ENCODE results near the gene AGFG2. TPM values are rescaled to one million over a fixed set of nuclear protein-coding genes. Genes with fewer than 3 reads are reported as not detected.
A peak's percentile ranks its signal among the peaks of the same experiment; 100 is the strongest.

Gene AGFG2
- total and polyA plus RNA-seq, 4 donors, result 10.6 to 21.0 (median 17.2) TPM

DNA sequence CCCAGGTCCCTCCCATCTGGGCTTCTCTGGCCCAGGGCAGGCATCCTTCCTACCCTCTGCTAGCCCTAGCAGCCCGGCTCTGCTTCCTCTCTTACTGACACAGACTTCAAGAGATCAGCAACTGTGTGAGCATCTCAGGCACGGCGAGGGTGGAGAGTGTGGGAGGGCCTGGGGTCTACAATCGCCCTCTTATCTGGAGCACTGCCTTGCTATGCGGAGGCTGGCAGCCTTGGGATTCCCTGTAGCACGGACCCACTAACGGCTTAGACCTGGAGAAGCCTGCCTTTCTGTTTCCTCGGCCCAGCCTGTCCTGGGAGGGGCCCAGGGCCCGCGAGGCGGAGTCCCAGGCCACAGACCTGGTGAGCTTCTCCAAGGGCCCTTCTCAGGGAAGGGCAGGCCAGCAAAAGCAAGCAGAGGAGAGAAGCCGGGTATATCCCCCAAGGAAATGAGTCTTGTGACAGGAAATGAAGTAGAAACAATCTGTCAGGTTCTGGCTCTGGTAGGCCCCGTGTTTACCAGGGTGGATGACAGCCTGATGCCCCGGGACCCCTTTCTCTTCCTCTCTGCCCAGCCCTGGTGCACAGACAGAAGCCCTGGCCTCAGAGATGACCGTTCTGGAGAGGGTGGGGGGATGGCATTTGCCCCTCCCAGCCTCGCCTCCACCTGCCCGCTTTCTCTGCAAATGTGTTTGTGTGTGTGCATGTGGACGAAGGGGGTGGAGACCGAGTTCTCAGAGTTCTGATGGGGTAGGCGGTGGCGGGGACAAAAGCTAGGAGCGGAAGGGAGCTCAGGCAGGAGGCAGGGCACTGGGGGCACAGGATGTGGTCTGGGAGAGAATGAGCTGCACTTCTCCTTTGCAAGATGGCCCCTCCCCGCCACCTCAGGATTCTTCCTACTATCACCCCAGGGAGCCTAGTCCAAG, 44.4 kb downstream of the AGFG2 start:
- no peak for DNase-seq (ENCODE audit: low read depth in 4 of 6, low spot score in 6 of 6)
- WGBS (ENCODE audit: insufficient coverage), result 57% methylated on average over 16 of the region's 23 CpGs
- Histone ChIP-seq H3K27ac (ENCODE audit: low read depth, low read length) (no peak overlapping the region), H3K4me1 (ENCODE audit: control insufficient read depth, insufficient read depth, low read length) (peaks cover 41% of the 10 kb centered on the region), H3K9me3 (ENCODE audit: control insufficient read depth, insufficient read depth, low read length) (no peaks in the 10 kb centered on the region), H3K27me3 (ENCODE audit: control insufficient read depth, insufficient read depth, low read length) (no peaks in the 10 kb centered on the region), H3K36me3 (ENCODE audit: control insufficient read depth, insufficient read depth, low read length) (peaks cover 57% of the 10 kb centered on the region), H3K4me3 (ENCODE audit: low read depth, low read length) (peak overlapping the region; percentile 96)

DNA sequence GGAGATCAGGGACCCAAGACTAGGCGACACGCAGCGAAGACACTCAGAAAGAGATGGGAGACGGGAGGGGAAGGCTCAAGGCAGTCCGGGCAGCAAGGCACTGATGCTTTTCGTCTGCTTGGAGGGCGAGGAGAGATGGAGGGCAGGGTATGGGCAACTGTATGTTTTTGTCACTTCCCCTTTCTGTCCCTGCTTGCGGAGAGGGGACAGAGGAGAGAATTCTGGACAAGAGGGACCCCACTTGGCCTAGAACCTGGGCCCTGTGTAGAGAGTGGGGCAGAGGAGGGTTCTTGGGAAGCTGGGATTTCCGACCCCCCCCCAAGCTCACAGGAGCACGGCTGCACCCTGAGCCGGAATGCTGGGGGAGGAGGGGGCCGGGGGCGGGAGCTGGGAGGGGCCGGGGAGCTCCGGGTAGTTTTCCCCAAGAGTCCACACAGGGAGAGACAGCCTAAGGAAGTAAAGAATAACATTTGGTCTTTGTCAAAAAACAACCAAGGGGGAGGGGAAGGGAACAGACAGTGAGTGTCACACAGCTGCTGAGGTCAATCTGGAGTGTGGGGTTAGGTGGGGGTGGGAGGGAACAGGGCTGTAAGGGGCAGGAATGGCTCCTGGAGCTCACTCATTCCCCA, 45.2 kb downstream of the AGFG2 start:
- Histone ChIP-seq H3K27ac (ENCODE audit: low read depth, low read length) (peak overlapping the region; percentile 81), H3K27me3 (ENCODE audit: control insufficient read depth, insufficient read depth, low read length) (no peaks in the 10 kb centered on the region), H3K36me3 (ENCODE audit: control insufficient read depth, insufficient read depth, low read length) (peaks cover 50% of the 10 kb centered on the region), H3K4me3 (ENCODE audit: low read depth, low read length) (peak overlapping the region; percentile 96), H3K9me3 (ENCODE audit: control insufficient read depth, insufficient read depth, low read length) (no peaks in the 10 kb centered on the region), H3K4me1 (ENCODE audit: control insufficient read depth, insufficient read depth, low read length) (peaks cover 41% of the 10 kb centered on the region)
- DNase-seq (ENCODE audit: low read depth in 4 of 6, low spot score in 6 of 6), result no peak
- WGBS (ENCODE audit: insufficient coverage), result 79% methylated on average over 7 of the region's 15 CpGs

DNA sequence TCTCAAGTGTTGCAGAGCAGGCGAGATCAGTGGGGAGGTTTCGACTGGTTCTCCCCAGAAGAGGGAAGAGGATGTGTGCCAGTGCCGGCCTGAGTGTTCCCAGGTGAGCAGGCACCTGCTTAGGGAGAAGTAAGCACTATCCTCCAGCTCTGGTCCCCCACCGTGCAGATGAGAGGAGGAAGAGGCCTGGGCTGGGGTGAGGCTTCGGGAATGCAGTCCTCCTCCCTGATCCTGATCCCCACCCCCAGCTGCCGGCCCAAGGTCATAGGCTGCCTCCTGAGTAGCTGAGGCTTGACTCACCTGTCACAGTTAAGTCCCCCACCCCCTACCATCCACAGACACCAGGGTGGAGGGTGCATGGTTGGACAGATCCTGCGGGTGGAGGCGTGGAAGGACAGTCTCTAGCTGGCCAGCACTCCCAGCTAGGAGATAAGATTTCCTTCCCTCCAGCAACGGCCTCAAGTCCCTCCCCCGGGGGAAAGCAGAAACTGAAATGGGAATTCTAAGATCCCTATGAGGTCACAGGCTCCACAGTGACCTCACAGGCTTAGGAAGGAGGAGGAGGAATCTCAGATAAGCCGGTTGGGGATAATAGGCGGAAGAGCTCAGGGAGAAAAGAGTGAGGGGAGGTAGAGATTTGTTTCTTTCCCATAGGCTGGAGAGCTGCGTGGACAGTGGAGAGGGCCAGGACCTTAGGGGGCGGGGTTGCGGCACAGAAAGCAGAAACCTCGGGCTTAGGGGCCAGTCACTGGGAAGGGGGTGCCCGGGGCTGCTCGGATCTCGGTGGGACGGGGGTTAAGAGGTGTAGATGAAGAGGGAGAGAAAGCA, 45.9 kb downstream of the AGFG2 start:
- Histone ChIP-seq H3K27ac (ENCODE audit: low read depth, low read length) (peak overlapping the region; percentile 81), H3K4me1 (ENCODE audit: control insufficient read depth, insufficient read depth, low read length) (peaks cover 47% of the 10 kb centered on the region), H3K4me3 (ENCODE audit: low read depth, low read length) (peak overlapping the region; percentile 96), H3K36me3 (ENCODE audit: control insufficient read depth, insufficient read depth, low read length) (peaks cover 43% of the 10 kb centered on the region), H3K27me3 (ENCODE audit: control insufficient read depth, insufficient read depth, low read length) (no peaks in the 10 kb centered on the region), H3K9me3 (ENCODE audit: control insufficient read depth, insufficient read depth, low read length) (no peaks in the 10 kb centered on the region)
- 5% methylated on average over 13 of the region's 20 CpGs for WGBS (ENCODE audit: insufficient coverage)
- peak in 2 of 6 donors; percentile 16 to 48 for DNase-seq (ENCODE audit: low read depth in 4 of 6, low spot score in 6 of 6)

DNA sequence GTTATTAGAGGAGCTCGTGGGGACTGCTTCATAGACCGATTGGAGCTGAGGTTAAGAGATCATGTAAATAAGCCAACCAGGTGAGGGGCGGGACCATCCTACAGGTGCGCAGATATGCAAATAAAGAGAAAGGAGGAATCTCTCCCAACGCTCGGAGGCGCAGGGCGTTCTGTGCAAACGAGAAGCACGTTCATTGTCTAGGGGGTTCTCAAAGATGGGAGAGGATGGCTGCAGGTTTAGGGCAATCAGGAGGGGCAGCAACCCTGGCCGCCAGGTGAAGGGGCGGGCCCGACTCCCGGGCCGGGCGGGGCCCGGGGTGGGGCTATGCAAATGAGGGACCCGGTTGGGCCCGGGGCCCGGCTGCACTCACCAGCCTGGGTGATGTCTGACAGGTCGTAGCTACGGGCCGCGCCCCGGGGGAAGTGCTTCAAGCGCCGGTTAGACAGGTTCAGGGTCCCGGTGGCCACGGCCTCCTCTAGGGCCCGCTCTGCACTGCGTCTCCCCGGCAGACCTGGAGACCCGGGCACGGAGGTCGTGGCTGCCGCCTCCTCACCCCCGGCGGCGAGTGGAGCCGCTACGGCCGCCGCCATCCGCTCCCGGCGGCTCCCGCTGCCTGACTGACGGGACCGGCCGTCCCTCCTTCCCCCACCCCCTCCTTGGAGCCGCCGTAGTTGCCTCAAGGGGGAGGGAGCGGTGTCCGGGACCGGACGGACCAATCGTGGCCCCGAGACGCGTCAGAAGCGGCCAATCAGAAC, 46.7 kb downstream of the AGFG2 start, which contains the start of gene LRCH4:
LRCH4 (minus strand) TSS at position 619 of the 755 bp plus-strand sequence; CDS start at position 590, 29 bp downstream.
- Histone ChIP-seq H3K9me3 (ENCODE audit: control insufficient read depth, insufficient read depth, low read length) (no peaks in the 10 kb centered on the region), H3K27me3 (ENCODE audit: control insufficient read depth, insufficient read depth, low read length) (no peaks in the 10 kb centered on the region), H3K4me1 (ENCODE audit: control insufficient read depth, insufficient read depth, low read length) (peaks cover 50% of the 10 kb centered on the region), H3K27ac (ENCODE audit: low read depth, low read length) (peak within 1 kb of the TSS; percentile 88), H3K4me3 (ENCODE audit: low read depth, low read length) (peak within 1 kb of the TSS; percentile 96), H3K36me3 (ENCODE audit: control insufficient read depth, insufficient read depth, low read length) (peaks cover 35% of the 10 kb centered on the region)
- DNase-seq (ENCODE audit: low read depth in 4 of 6, low spot score in 6 of 6), result peak in 1 of 6 donors; percentile 57
- WGBS (ENCODE audit: insufficient coverage), result under 1% methylated on average over 57 of the region's 61 CpGs

DNA sequence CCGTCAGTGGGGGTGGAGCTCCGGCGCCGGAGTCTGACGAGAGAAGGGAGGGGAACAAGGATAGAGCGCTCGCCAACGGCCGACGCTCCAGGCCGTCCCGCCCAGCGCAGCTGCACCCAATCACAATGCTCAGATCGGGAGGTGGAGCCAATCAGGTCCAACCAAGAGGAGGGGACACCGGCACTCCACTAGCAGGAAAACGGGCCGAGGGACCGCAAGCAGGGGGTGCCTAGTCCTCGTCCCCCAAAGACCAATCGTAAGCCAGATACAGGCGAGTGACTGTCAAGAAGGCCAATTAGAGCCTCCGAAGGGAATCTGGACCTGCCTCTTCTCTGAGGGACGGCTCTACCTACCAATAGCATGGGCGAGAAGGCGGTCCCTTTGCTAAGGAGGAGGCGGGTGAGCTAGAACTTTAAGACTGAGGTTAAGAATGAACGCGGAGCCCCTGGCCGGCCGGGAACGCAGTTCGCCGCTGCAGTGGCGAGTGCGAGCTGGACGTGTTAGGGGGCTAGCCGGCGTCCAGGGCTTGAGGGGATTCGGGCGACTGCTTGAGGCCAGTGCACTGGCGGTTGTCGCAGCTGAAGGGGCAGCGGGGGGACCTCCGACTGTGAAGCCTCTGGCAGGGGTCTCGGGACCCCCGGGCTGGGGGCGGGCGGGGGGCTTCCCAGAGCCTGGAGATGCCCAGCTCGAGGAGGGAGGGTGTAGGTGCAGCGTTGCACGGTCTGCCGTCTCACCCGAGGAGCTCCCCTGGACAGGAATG, 47.4 kb downstream of the AGFG2 start, which contains the start of gene FBXO24:
FBXO24 (plus strand) TSS at position 63 of the 760 bp plus-strand sequence; CDS start at position 361, 298 bp downstream.
- no peaks in the 10 kb centered on the region for H3K27me3 ChIP-seq (ENCODE audit: control insufficient read depth, insufficient read depth, low read length)
- peak within 1 kb of the TSS; percentile 96 for H3K4me3 ChIP-seq (ENCODE audit: low read depth, low read length)
- no peaks in the 10 kb centered on the region for H3K9me3 ChIP-seq (ENCODE audit: control insufficient read depth, insufficient read depth, low read length)
- DNase-seq (ENCODE audit: low read depth in 4 of 6, low spot score in 6 of 6), result peak; percentile 99 to 100 (median 100)
- WGBS (ENCODE audit: insufficient coverage), result 0% methylated on average over 52 of the region's 53 CpGs
- H3K27ac ChIP-seq (ENCODE audit: low read depth, low read length), result peak within 1 kb of the TSS; percentile 88
- peaks cover 50% of the 10 kb centered on the region for H3K4me1 ChIP-seq (ENCODE audit: control insufficient read depth, insufficient read depth, low read length)
- H3K36me3 ChIP-seq (ENCODE audit: control insufficient read depth, insufficient read depth, low read length), result peaks cover 27% of the 10 kb centered on the region

DNA sequence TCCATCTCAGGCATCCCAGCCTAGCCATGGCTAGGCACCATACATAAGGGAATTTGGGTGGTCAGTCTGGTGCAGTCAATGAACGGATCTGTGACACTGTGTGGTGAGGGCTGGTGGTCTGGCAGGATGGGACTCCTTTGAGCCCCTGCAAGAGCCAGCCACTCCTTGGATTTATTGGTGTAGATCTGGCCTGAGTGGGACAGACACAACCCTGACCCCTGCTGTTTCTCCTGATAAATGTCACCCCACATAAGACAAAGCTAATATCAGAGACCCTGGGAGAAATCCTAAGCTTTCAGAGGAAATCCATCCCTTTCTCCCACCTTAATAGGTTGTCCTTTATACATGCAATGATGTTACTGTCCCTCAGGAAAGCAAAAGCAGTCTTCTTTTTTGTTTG, 49.4 kb downstream of the AGFG2 start:
- H3K36me3 ChIP-seq (ENCODE audit: control insufficient read depth, insufficient read depth, low read length), result peaks cover 7% of the 10 kb centered on the region

DNA sequence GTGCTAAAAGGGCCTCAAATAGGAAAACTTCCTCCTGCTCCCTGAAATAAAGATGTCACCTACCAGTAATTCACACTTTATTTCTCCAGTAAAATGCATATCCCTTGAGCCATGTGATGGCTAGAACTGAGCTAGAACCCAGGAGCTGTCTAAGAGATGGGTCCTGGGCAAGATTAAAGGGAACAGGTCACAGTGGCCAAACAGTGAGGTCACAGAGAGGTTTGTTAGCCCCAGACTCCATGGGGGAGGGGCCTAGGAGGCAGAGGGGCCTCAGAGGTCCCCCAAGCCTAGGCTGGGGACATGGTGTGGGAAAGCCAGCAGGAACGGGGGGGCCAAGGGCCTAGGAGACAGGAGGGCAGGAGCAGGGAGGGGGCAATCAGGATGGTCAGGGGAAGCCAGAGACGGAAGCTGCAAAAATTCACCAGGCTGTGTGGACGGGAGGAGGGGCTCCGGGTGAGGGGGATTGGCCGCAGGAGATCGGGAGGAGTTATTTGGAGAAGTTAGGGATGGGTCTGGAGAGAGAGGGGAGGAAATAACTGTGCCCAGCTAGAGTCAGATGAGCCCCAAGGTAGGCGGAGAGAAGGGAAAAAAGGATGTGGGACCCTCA, 50.4 kb downstream of the AGFG2 start:
- Histone ChIP-seq H3K4me1 (ENCODE audit: control insufficient read depth, insufficient read depth, low read length) (peaks cover 27% of the 10 kb centered on the region), H3K9me3 (ENCODE audit: control insufficient read depth, insufficient read depth, low read length) (no peaks in the 10 kb centered on the region), H3K27me3 (ENCODE audit: control insufficient read depth, insufficient read depth, low read length) (no peaks in the 10 kb centered on the region), H3K27ac (ENCODE audit: low read depth, low read length) (peak overlapping the region; percentile 71), H3K36me3 (ENCODE audit: control insufficient read depth, insufficient read depth, low read length) (no peaks in the 10 kb centered on the region), H3K4me3 (ENCODE audit: low read depth, low read length) (peak overlapping the region; percentile 37)
- no peak for DNase-seq (ENCODE audit: low read depth in 4 of 6, low spot score in 6 of 6)
- WGBS (ENCODE audit: insufficient coverage), result 31% methylated on average over 7 of the region's 7 CpGs

More for the DNA sequence above, 49.4 kb downstream of the AGFG2 start:
- H3K27ac ChIP-seq (ENCODE audit: low read depth, low read length), result no peak overlapping the region
- H3K9me3 ChIP-seq (ENCODE audit: control insufficient read depth, insufficient read depth, low read length), result no peaks in the 10 kb centered on the region
- H3K4me1 ChIP-seq (ENCODE audit: control insufficient read depth, insufficient read depth, low read length), result peaks cover 37% of the 10 kb centered on the region
- no peaks in the 10 kb centered on the region for H3K27me3 ChIP-seq (ENCODE audit: control insufficient read depth, insufficient read depth, low read length)
- peak in 1 of 6 donors; percentile 28 for DNase-seq (ENCODE audit: low read depth in 4 of 6, low spot score in 6 of 6)
- WGBS (ENCODE audit: insufficient coverage), result 60% methylated on average over 1 of the region's 1 CpG
- H3K4me3 ChIP-seq (ENCODE audit: low read depth, low read length), result no peak overlapping the region

DNA sequence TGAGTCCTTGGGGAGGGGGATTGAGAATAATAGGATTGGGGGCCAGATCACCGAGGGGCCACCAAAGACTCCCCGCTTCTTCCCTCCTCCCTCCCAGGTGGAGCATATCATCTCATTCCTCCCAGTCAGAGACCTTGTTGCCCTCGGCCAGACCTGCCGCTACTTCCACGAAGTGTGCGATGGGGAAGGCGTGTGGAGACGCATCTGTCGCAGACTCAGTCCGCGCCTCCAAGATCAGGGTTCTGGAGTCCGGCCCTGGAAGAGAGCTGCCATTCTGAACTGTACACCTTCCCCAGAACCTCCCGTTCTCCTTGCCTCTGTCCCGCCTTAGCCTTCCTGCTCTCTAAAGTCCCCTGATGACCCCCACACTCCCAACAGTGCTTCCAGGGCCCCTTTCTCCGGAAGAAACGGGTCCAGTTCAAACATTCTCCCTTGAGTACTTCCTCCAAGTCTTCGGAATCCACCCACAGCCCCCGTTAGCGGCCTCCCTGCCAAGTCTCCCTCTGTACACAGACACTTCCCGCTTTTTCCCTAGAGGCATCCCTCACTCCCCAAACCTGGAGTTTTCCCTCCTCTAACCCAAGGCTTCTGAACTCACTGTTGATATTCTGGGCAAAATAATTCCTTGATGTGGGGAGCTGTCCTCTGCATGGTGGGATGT, 51.2 kb downstream of the AGFG2 start:
- Histone ChIP-seq H3K4me1 (ENCODE audit: control insufficient read depth, insufficient read depth, low read length) (peaks cover 19% of the 10 kb centered on the region), H3K27ac (ENCODE audit: low read depth, low read length) (peak overlapping the region; percentile 71), H3K9me3 (ENCODE audit: control insufficient read depth, insufficient read depth, low read length) (no peaks in the 10 kb centered on the region), H3K27me3 (ENCODE audit: control insufficient read depth, insufficient read depth, low read length) (no peaks in the 10 kb centered on the region), H3K36me3 (ENCODE audit: control insufficient read depth, insufficient read depth, low read length) (no peaks in the 10 kb centered on the region), H3K4me3 (ENCODE audit: low read depth, low read length) (peak overlapping the region; percentile 37)
- DNase-seq (ENCODE audit: low read depth in 4 of 6, low spot score in 6 of 6), result no peak
- WGBS (ENCODE audit: insufficient coverage), result 53% methylated on average over 17 of the region's 20 CpGs
